Gastroesophageal sphincter (tissue), 4 donors: ENCODE measurements around the gene IFT74. TPM values are rescaled to one million over a fixed set of nuclear protein-coding genes. Genes with fewer than 3 reads are reported as not detected.

Experiments
- ATAC-seq: fragments of 150-250 bp; one replicate; pipeline ENCODE4 v1.9.1; 2016; ENCODE audit warnings: mild to moderate bottlenecking, moderate library complexity
- H3K27ac ChIP-seq, 4 donors: fragments of 200-600 bp; sonication (generic) in 3 of 4; 1 replicate in 3 of 4; 2 replicates in 1 of 4; pipeline ENCODE4 v1.5.1; 2016 to 2019
- H3K27me3 ChIP-seq: fragments of 200-600 bp; sonication (generic); one replicate; pipeline ENCODE4 v1.5.1; 2019
- H3K36me3 ChIP-seq, 2 donors: fragments of 200-600 bp; sonication (generic); one replicate each; pipeline ENCODE4 v1.5.1; 2019; ENCODE audit warnings: control low read depth in 1 of 2
- H3K4me1 ChIP-seq, 3 donors: fragments of 200-600 bp; sonication (generic); 1 replicate in 2 of 3; 2 replicates in 1 of 3; pipeline ENCODE4 v1.5.1; 2016 to 2019; ENCODE audit warnings: control low read depth in 2 of 3
- H3K4me3 ChIP-seq, 2 donors: fragments of 200-600 bp; sonication (generic); one replicate each; pipeline ENCODE4 v1.5.1; 2019; ENCODE audit warnings: mild to moderate bottlenecking in 1 of 2, moderate library complexity in 1 of 2
- H3K9me3 ChIP-seq, 3 donors: fragments of 200-600 bp; sonication (generic); one replicate each; pipeline ENCODE4 v1.5.1; 2017 to 2019; ENCODE audit warnings: control low read depth in 2 of 3
- CTCF ChIP-seq, 4 experiments: fragments of 200-600 bp in 2 of 4; fragments of 450-650 bp in 2 of 4; sonication (generic) in 1 of 4; IDR thresholded peaks; one replicate each; pipeline ENCODE4 v1.5.1; 2017 to 2019; ENCODE audit warnings: antibody characterized with exemption in 4 of 4, mild to moderate bottlenecking in 2 of 4, moderate library complexity in 2 of 4
- EP300 ChIP-seq: sonication (generic); formaldehyde crosslinking; IDR thresholded peaks from one replicate; pipeline ENCODE4 v1.6.1; 2017; ENCODE audit warnings: antibody characterized with exemption, mild to moderate bottlenecking
- POLR2A ChIP-seq, 2 donors: fragments of 450-650 bp; IDR thresholded peaks; one replicate each; pipeline ENCODE4 v1.6.1; 2017; ENCODE audit warnings: antibody characterized with exemption in 2 of 2, mild to moderate bottlenecking in 2 of 2, moderate library complexity in 1 of 2
- POLR2AphosphoS5 ChIP-seq: sonication (generic); formaldehyde crosslinking; IDR thresholded peaks from one replicate; pipeline ENCODE4 v1.6.1; 2017; ENCODE audit warnings: antibody characterized with exemption
- WGBS, 2 donors: methylation state at CpG; one replicate each; pipeline ENCODE4 v1.1.5; 2018; ENCODE audit warnings: low coverage in 1 of 2; 5-methylcytosine and 5-hydroxymethylcytosine counted together
- total RNA-seq, 4 donors: library from RNA; depleted of rRNA; stranded (reverse); fragments of >200 nt; gene quantifications; one replicate each; pipeline ENCODE4 v1.1.0, GENCODE V29; 2016

IFT74 gene
- total RNA-seq, 4 donors from 2014 or later, result 16.7 to 28.0 (median 19.2) TPM

GRCh38 chr9:26928902-26929495, 27.2 kb upstream of the IFT74 start:
- H3K27me3 ChIP-seq, result no peaks in the 10 kb centered on the region
- H3K4me1 ChIP-seq, result peaks cover 0 to 5% (median 0%) of the 10 kb centered on the region in 3 donors
- no peak for TF ChIP-seq POLR2AphosphoS5
- no peak for TF ChIP-seq EP300
- TF ChIP-seq CTCF (IDR thresholded peaks at IDR 0.05), result no peak
- no peak for TF ChIP-seq POLR2A (IDR thresholded peaks at IDR 0.05)
- no peak overlapping the region for H3K27ac ChIP-seq
- H3K9me3 ChIP-seq, result no peaks in the 10 kb centered on the region
- H3K36me3 ChIP-seq, result peaks cover 8 to 82% of the 10 kb centered on the region in 2 donors
- 76 to 97% methylated on average over 5 to 8 of the region's 8 CpGs for WGBS, 2 donors
- no peak for ATAC-seq
- no peak overlapping the region for H3K4me3 ChIP-seq

- H3K4me3 ChIP-seq, result no peak overlapping the region
- H3K27me3 ChIP-seq, result no peaks in the 10 kb centered on the region
- no peak for ATAC-seq
- H3K36me3 ChIP-seq, result peaks cover 0 to 21% of the 10 kb centered on the region in 2 donors
- TF ChIP-seq POLR2AphosphoS5 (no peak), CTCF (IDR thresholded peaks at IDR 0.05) (no peak), EP300 (no peak), POLR2A (IDR thresholded peaks at IDR 0.05) (no peak)
- H3K9me3 ChIP-seq, result peaks cover 0 to 12% (median 0%) of the 10 kb centered on the region in 3 donors
- no peak overlapping the region for H3K27ac ChIP-seq
- H3K4me1 ChIP-seq, result peaks cover 0 to 8% (median 0%) of the 10 kb centered on the region in 3 donors
Observed at GRCh38 chr9:26935847-26936246, 20.4 kb upstream of the IFT74 start.

GRCh38 chr9:26937816-26938371, 18.3 kb upstream of the IFT74 start:
- Histone ChIP-seq H3K9me3 (peaks cover 0 to 12% (median 0%) of the 10 kb centered on the region in 3 donors), H3K36me3 (peaks cover 0 to 4% of the 10 kb centered on the region in 2 donors), H3K27ac (no peak overlapping the region), H3K4me1 (peaks cover 0 to 8% (median 0%) of the 10 kb centered on the region in 3 donors), H3K27me3 (no peaks in the 10 kb centered on the region), H3K4me3 (no peak overlapping the region)
- WGBS, 2 donors, result 90% methylated on average over 2 of the region's 3 CpGs; no CpG with 5 or more reads in 1 of the 2 donors
- no peak for TF ChIP-seq POLR2AphosphoS5
- ATAC-seq, result no peak

- 73 to 92% methylated on average over 3 of the region's 3 CpGs for WGBS, 2 donors
- ATAC-seq, result no peak
Observed at GRCh38 chr9:26939955-26940711, 16.1 kb upstream of the IFT74 start.

More at GRCh38 chr9:26939955-26940711, 16.1 kb upstream of the IFT74 start:
- H3K4me1 ChIP-seq, result peaks cover 0 to 26% (median 0%) of the 10 kb centered on the region in 3 donors
- H3K27me3 ChIP-seq, result no peaks in the 10 kb centered on the region
- peaks cover 0 to 12% (median 0%) of the 10 kb centered on the region in 3 donors for H3K9me3 ChIP-seq
- no peaks in the 10 kb centered on the region for H3K36me3 ChIP-seq
- no peak overlapping the region for H3K4me3 ChIP-seq
- TF ChIP-seq EP300 (no peak), POLR2A (IDR thresholded peaks at IDR 0.05) (no peak), POLR2AphosphoS5 (no peak), CTCF (IDR thresholded peaks at IDR 0.05) (no peak)
- no peak overlapping the region for H3K27ac ChIP-seq
